Adipocyte (in vitro differentiated cells): Measurements from ENCODE around the gene HACD2.

ENCODE experiments used
- DNase-seq: peaks from one replicate; pipeline ENCODE4 v3.0.0-alpha.2; 2015; ENCODE audit warnings: low read depth
- H3K27me3 ChIP-seq: replicated peaks from 2 replicates; pipeline ENCODE4 v1.7.0; 2013; ENCODE audit warnings: mild to moderate bottlenecking, low read length, moderate library complexity; ENCODE audit not compliant: control insufficient read depth, insufficient read depth
- H3K36me3 ChIP-seq: 2 replicates; pipeline ENCODE4 v1.7.0; 2013; ENCODE audit warnings: low read length, mild to moderate bottlenecking, moderate library complexity; ENCODE audit not compliant: control insufficient read depth, insufficient read depth, severe bottlenecking
- H3K4me1 ChIP-seq: 2 replicates; pipeline ENCODE4 v1.7.0; 2013; ENCODE audit warnings: mild to moderate bottlenecking, low read length, moderate library complexity; ENCODE audit not compliant: control insufficient read depth, insufficient read depth
- H3K4me3 ChIP-seq: 2 replicates; pipeline ENCODE4 v1.7.0; 2013; ENCODE audit warnings: mild to moderate bottlenecking, low read length, moderate library complexity
- H3K9ac ChIP-seq: 2 replicates; pipeline ENCODE4 v1.7.0; 2013; ENCODE audit warnings: mild to moderate bottlenecking, low read length, moderate library complexity
- H3K9me3 ChIP-seq: 2 replicates; pipeline ENCODE4 v1.7.0; 2013; ENCODE audit warnings: mild to moderate bottlenecking, low read length, moderate library complexity; ENCODE audit not compliant: control insufficient read depth

The HACD2 gene

DNA sequence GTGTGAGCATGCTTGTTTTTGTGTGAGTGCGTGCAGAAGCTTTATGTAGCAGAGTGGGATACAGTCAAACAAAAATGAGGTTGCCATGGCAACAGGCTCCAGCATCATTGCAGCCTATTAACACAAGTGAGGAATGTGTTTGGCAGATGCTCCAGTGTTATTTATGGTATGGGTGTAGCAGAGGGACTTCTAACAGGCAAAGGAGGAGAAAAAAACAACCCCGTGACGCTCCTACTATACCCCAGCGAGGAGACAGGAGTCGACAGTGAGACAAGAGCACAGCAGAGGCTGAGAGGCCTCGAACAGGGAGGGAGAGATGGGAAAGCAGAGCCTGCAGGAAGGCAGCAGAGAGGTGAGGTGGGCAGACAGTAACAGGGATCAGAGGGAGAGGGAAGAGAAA lies 140.8 kb downstream of the HACD2 start:
- Histone ChIP-seq H3K4me1 (no peaks in the 10 kb centered on the region), H3K9ac (no peak overlapping the region), H3K4me3 (no peak overlapping the region), H3K9me3 (no peaks in the 10 kb centered on the region), H3K27me3 (peaks cover 65% of the 10 kb centered on the region), H3K36me3 (no peaks in the 10 kb centered on the region)
- DNase-seq: no peak

DNA sequence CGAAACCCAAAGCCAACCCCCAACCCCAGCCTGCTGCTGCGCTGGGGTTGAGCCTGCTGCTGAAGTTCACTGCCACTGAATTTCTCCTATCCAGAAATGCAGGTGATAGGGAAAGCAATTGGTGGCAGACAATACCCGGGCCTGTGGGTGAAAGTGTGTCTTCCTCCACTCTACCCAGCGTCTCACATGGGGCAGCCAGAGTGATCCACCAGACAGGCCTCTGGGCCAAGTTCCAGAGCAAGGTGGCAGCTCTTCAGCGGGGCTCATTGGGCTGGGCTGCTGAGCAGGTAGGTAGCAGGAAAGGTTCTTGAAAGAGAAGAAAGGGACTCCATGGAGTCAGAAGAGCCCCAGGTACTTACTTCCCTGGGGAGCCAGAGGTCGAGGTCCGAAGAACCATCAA lies 141.9 kb downstream of the HACD2 start:
- Histone ChIP-seq H3K9me3 (no peaks in the 10 kb centered on the region), H3K4me3 (no peak overlapping the region), H3K4me1 (no peaks in the 10 kb centered on the region), H3K36me3 (no peaks in the 10 kb centered on the region), H3K9ac (no peak overlapping the region), H3K27me3 (peaks cover 69% of the 10 kb centered on the region)
- DNase-seq: no peak

DNA sequence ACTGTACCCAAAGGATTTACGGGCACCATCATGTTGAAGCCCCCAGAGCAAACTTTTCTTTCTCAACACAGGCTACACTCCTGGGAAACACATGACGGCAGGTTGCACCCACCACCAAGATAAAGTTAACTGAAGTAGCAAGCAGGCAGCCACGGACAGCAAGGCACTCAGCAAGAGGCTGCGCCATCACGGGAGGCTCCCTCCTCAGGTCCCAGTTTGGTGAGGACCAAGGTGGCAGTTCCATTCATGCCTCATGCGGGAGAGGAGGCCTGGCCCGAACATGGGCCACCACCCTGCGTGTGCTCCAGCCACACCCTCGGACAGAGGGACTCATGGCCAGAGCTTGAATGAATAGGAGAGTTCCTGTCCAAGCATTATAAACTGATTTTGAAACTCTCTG lies 142.7 kb downstream of the HACD2 start:
- Histone ChIP-seq H3K9ac (no peak overlapping the region), H3K4me3 (no peak overlapping the region), H3K9me3 (no peaks in the 10 kb centered on the region), H3K36me3 (no peaks in the 10 kb centered on the region), H3K4me1 (no peaks in the 10 kb centered on the region), H3K27me3 (peaks cover 70% of the 10 kb centered on the region)
- DNase-seq: no peak
